LNCAP (cell line): Measurements from ENCODE around the gene PIP4K2C.

ENCODE experiments used
- CTCF ChIP-seq: fragments of 450-650 bp; IDR thresholded peaks from 2 replicates; pipeline ENCODE4 v1.5.1; 2017; ENCODE audit warnings: mild to moderate bottlenecking

Gene PIP4K2C

GRCh38 chr12:57626111-57626920 is 35.3 kb downstream of the PIP4K2C start:
- TF ChIP-seq CTCF, result no peak

- TF ChIP-seq CTCF, result no peak
Observed at GRCh38 chr12:57626921-57627445, 36.0 kb downstream of the PIP4K2C start.

- TF ChIP-seq CTCF, result no peak
Observed at GRCh38 chr12:57627501-57628279, 36.7 kb downstream of the PIP4K2C start.

GRCh38 chr12:57628280-57629191 is 37.5 kb downstream of the PIP4K2C start:
- TF ChIP-seq CTCF, result no peak

GRCh38 chr12:57629897-57630471 is 39.0 kb downstream of the PIP4K2C start:
- no peak for TF ChIP-seq CTCF

- no peak for TF ChIP-seq CTCF
Observed at GRCh38 chr12:57630891-57631433, 40.0 kb downstream of the PIP4K2C start.
